Renal cortical epithelial cell (primary cell): ENCODE results near the gene S100A13. TPM values are rescaled to one million over a fixed set of nuclear protein-coding genes. Genes with fewer than 3 reads are reported as not detected.
"Not testable (repeated sequence)": the region's sequence is repeated elsewhere in the genome, so short reads cannot be mapped to it uniquely, and the experiment has no call there.

Experiments
- DNase-seq: peaks from one replicate; pipeline ENCODE4 v3.0.0-alpha.2; 2011; ENCODE audit warnings: low read depth
- total RNA-seq: library from RNA; depleted of rRNA; stranded (reverse); fragments of >200 nt; gene quantifications from 2 replicates; pipeline ENCODE4 v1.2.3, GENCODE V29; 2014

Gene S100A13
- 95.6 and 246 TPM in 2 replicates for total RNA-seq

DNA sequence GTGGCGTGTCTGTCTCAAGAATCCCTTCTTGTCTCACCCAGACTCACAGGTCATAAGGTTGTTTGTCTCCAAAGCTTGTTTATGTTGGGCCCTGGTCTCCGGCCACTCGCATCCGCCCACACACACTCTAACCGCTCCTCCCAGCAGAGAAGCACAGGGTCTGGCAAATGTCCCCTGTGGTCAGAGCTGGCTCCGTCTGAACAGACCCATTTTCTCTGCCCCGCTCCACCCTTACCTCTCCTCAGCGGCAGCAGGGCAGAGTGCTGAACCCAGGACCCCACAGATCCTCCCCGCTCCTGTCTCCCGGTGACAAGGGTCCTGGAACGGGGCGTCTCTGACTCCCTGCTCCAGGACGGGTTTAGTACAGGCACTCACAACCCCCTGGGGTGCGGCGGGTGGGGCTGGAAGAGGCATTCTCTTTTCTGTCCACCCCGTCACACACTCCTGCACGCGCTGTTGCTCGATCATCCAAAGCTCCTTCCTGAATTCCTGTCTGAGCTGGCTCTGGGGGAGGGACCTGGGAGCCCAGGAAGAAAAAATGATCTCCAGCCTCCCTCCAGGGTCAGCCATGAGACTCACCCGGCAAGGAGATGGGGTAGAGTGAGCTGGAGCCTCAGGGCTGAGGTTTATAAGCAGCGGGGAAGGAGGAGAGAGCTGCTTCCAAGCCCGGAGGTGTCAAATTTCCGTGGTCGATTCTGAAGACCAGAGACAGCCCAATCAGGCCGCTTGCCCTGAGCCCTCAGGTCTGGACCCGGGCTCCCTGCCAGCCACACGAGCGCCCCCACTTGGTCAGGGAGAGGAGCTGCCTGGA lies at the start of gene S100A13:
Gene S100A13 (minus strand): TSS at position 602 of the 811 bp plus-strand sequence. CDS start 1,033 bp downstream, outside the sequence.
- DNase-seq = peak; percentile 93

DNA sequence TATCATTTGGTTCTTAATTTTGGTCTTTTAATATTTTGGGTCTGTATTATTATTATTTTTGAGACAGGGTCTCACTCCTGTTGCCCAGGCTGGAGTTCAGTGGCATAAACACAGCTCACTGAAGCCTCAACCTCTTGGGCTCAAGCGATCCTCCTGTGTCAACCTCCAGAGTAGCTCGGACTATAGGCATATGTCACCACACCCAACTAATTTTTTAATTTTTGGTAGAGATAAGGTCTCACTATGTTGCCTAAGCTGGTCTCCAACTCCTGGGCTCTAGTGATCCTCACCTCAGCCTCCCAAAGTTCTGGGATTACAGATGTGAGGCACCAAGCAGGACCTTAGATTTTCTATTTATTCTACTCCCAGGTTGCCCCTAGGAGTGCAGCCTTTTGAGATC lies 46.2 kb upstream of the S100A13 start:
- no peak for DNase-seq

- not testable (repeated sequence) for DNase-seq
These were observed 44.5 kb upstream of the S100A13 start for GRCh38 chr1:153671628-153672353.

DNA sequence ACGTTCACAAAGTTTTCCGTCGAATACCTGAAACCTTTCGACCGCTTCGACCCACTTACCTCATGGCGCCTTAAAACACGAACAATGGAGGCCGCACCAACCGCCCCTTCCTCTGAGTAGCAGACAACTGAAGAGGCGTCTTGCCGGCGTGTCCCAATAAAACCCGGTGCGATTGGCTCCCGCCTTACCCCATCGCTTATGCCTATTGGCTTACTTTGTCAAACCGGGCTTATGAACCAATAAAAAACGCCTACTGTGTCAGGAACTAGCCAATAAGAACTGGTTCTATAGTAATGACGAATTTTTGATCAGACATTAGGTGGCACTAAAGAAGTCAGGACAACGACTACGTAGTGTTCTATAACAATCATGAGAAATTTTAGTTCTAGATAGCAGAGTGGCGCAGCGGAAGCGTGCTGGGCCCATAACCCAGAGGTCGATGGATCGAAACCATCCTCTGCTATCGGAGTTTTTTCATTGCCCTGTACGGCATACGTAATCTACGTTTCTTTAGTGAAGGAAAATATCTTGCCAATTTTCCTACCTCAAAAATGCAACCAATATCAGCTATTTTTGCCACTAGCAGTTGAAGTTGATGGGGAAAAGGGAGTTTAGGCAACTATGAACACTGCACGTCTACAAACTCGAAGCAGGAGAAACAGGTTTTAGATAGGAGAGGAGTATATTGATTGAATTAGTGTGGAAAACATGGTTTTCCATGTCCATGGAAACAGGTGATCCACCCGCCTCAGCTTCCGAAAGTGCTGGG lies 43.7 kb upstream of the S100A13 start, which contains the start of gene ILF2:
Gene ILF2 (minus strand): TSS at position 135 of the 769 bp plus-strand sequence. CDS start 71 bp downstream, at position 64.
- DNase-seq = peak; percentile 100

DNA sequence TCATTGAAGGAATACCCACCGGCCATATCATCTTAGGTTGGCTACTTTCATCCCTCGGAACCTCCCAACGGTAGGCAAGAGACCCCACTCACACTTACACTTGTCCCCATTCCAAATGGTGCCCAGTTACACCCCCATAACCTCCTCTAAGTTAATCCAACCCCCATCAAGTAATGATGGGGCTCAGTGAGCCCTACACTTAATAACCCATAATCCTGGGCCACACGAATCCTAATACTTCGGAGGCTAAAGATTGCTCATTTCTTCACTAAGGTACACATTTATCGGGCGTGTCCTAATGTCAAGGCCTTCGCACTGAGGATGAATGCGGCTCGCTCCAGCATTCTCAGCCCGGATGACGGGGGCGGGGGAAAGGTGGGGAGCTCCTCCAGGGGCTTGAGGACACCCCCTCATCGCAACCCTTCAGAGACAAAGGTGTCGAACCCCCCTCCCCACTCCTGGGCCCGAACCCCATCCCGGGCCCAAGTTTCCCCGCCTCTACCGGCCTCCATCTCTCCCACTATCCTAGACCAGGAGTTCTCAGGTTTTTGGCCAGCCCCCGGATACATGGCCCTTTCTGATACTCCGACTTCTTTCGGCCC lies 43.1 kb upstream of the S100A13 start:
- DNase-seq = no peak

GRCh38 chr1:153669606-153670005 lies 42.3 kb upstream of the S100A13 start:
- peak; percentile 57 for DNase-seq

- DNase-seq = not testable (repeated sequence)
These were observed 41.4 kb upstream of the S100A13 start for GRCh38 chr1:153668672-153669071.

- no peak for DNase-seq
These were observed 40.1 kb upstream of the S100A13 start for GRCh38 chr1:153667439-153667838.

DNA sequence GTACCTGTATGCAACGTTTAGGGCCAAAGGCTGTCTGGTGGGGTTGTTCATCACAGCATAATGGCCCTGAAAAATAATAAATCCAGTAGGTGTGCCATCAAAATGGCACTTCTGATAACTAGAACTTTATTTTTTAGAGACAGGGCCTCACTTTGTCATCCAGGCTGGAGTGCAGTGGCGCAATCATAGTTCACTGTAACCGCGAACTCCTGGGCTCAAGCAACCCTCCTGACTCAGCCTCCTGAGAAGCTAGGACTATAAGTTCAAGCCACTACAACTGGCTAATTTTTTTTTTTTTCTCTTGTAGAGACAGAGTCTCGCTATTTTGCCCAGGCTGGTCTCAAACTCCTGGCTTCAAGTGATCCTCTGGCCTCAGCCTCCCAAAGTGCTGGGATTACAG lies 35.9 kb upstream of the S100A13 start:
- DNase-seq = peak; percentile 44

DNA sequence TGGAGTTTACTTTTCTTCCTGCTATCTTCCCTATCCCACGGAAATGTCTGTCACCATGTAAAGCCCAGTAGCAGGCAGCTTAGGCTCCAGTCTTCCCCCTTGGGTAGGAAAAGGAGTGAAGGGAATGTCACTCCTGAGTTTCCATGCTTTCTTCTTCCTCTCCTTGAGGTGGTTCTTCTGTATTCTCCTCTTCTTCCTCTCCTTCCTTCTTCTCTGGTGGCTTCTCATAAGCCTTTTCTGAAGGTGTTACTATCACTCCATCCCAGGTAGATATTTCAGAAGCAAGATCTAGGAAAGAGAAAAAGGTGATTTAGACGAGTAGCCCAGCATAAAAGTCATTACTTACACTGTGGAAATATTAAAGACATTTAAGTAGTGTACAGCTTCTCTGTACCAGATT lies 35.0 kb upstream of the S100A13 start:
- no peak for DNase-seq

DNA sequence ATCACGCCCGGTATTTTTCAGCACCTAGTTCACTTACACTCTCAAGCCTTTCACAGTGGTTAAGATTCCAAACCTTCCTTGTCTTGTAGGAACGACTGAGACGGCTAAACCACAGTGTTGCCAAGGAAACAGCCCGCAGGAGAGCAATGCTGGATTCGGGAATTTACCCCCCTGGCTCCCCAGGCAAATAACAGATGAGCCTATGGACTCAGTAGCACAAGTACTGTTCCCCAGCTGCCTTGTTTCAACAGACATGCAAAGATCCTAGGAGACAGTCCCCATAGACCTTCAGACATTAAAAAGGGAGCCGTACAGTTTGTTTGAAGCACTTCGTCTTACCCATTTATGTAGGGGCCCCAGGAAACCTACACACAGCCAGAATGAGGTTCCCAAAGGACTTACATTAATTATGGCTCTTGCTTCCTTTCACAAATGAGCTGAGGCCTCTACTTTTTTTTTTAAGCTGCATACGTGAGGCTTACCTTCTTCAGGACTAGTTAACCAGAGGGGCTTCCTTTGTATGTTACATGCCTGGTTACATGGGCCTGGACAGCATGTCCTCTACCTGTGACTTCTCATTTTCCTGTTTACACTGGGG lies 33.9 kb upstream of the S100A13 start:
- DNase-seq = no peak

DNA sequence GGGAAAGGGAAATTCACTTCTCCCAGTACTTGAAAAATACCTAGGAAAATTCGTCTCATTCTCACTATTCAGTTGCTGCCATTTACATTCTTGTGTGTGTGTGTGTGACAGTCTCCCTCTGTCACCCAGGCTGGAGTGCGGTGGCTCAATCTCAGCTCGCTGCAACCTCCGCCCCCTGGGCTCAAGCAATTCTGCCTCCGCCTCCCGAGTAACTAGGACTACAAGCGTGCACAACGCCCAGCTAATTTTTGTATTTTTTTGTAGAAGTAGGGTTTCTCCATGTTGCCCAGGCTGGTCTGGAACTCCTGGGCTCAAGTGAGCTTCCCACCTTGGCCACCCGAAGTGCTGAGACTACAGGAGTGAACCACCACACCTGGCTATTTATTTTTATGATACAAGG lies 32.4 kb upstream of the S100A13 start:
- DNase-seq = no peak

DNA sequence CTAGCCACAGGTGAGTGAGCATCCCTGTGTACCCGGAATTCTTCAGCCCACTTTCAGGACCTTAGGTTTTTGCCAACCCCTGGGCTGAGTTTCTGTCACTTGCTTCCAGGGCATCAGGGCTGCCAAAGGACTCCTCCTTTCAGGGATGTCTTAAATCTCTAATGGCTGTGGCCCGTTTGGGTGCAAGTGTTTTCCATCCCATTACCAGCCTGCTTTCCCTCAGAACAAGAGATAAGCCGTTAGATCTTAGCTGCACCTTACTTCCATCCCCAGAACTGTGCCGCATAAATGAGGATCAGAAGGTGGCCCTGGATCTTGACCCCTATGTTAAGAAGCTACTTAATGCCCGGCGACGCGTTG lies 31.9 kb upstream of the S100A13 start:
- no peak for DNase-seq

DNA sequence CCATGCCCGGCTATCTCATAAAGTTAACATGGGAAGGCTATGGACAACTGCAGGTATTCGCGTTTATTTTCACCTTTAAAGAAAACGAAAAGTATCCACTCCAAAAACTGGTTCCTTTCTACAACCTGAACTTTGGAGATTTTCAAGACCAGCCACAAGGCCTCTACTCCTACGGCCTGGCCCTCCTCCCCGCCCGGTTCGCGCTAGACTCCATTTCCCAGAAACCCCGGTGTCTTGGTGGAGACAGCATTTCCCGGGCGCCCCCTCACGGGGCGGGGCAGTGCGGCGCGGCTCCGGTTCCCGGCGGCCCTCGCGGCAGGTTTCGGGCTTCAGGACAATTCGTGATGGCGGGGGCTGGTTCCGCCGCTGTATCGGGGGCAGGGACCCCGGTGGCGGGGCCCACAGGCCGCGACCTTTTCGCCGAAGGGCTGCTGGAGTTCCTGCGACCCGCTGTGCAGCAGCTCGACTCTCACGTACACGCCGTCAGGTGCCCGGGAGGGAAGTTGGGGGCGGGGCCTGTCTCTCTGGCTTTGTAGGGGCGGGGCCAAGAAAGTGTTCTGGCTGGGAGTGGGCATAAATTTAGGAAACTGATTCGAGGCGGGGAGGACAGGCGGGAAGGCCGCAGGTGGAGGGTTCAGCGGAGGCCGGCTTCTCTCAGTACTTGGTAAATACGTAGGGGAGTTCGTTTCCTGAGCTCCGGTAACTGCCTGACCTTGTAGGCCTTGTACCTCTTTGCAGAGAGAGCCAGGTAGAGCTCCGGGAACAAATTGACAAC lies 31.3 kb upstream of the S100A13 start, which contains the start of gene SNAPIN:
Gene SNAPIN (plus strand): TSS at position 304 of the 775 bp plus-strand sequence. CDS start 41 bp downstream, at position 345.
- peak; percentile 74 for DNase-seq

GRCh38 chr1:153655333-153655732 lies 28.0 kb upstream of the S100A13 start:
- DNase-seq = no peak

- DNase-seq = peak; percentile 95
These were observed 25.6 kb upstream of the S100A13 start for GRCh38 chr1:153652805-153653500.

- no peak for DNase-seq
These were observed 24.5 kb upstream of the S100A13 start for GRCh38 chr1:153651771-153652170.

DNA sequence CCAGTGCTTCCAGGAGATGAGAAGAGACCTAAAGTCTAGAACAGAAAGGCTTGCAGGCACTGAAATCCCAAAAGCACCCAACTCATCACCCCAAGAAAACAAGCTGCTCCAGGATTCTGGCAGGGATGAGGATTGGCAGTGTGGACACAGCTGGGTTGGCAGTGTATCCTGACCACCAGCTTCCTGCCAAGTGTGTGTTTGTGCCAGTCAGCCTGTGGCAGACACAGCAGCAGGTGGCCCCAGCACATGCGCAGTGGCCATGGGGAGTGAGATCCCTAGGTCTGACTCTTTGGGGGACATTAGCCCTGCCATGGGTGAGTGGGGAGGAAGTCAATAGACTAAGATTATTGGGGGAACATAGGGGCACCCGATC lies 22.5 kb upstream of the S100A13 start:
- no peak for DNase-seq

DNA sequence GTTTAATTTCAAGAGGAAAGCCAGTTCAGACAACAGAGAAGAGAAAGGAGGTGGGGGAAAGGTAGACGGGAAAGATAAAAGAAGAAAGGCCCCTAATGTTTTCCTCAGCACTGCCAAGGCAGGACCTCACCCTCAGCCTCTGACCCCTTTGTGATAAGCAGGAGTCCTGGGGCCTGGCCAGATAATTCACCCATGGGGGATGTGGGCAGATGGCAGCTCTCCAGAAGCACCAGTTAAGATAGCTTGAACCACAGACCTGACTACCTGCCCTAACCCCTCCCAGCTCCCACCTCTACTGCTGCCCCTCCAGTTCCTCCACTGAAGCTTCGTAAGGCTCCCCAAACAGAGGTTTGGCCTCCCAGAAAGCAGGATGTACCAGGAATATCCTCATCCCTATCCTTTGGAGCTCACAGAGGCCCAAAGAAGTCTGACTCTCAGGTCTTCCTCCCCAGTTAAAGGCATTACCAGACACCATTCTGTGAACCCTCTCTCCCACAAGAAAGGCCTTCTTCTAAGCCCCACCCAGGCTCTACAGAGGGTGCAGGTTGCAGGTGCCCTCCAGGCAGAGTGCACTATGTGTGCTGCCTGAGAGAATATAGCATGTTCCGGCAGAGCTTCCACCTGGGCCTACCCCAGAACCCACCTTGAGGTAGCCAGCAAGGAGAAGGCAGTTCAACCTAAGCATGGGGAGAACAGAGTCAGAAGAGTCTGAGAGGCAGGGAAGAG lies 22.0 kb upstream of the S100A13 start:
- DNase-seq = no peak
